GM06990 (cell line): ENCODE measurements around the gene TEAD1.

Source experiments
- DNase-seq: peaks from one replicate; pipeline ENCODE4 v3.0.0-alpha.2; 2011; ENCODE audit not compliant: insufficient read length; ENCODE audit errors: extremely low read depth
- H3K27me3 ChIP-seq: replicated peaks from 2 replicates; pipeline ENCODE4 v1.6.0; 2011; ENCODE audit warnings: low read length; ENCODE audit not compliant: control insufficient read depth, insufficient read depth
- H3K36me3 ChIP-seq: 2 replicates; pipeline ENCODE4 v1.5.1; 2011; ENCODE audit warnings: low read length; ENCODE audit not compliant: control insufficient read depth, insufficient read depth
- H3K4me3 ChIP-seq: replicated peaks from 2 replicates; pipeline ENCODE4 v1.5.1; 2011; ENCODE audit warnings: low read depth, mild to moderate bottlenecking, control low read depth, low read length
- TF ChIP-seq, protein P1 (sequence below): IDR thresholded peaks from 2 replicates; pipeline ENCODE4 v1.5.1; 2011; ENCODE audit warnings: low read length, control low read depth, mild to moderate bottlenecking, inconsistent platforms; ENCODE audit not compliant: insufficient read depth, poor library complexity, severe bottlenecking

TEAD1 gene

DNA sequence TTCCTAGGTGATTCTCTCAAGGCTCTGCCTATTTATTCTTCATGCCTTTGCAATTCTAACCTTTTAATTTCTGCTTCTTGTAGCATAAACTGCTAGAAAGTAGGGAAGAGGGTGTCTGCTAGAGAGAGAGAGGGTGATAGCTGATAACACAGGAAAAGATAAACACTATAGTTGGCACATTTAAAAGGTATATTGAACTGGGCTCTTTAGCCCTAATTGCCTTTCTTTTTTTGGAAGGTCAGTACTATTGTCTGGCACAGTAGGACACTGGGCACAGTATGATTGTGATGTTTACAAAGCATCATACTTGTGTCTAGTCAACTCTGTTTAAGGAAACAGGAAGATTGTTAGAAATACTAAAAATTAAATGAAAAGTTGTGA is 33.3 kb downstream of the TEAD1 start:
- H3K36me3 ChIP-seq, result no peaks in the 10 kb centered on the region
- TF ChIP-seq, protein P1, sequence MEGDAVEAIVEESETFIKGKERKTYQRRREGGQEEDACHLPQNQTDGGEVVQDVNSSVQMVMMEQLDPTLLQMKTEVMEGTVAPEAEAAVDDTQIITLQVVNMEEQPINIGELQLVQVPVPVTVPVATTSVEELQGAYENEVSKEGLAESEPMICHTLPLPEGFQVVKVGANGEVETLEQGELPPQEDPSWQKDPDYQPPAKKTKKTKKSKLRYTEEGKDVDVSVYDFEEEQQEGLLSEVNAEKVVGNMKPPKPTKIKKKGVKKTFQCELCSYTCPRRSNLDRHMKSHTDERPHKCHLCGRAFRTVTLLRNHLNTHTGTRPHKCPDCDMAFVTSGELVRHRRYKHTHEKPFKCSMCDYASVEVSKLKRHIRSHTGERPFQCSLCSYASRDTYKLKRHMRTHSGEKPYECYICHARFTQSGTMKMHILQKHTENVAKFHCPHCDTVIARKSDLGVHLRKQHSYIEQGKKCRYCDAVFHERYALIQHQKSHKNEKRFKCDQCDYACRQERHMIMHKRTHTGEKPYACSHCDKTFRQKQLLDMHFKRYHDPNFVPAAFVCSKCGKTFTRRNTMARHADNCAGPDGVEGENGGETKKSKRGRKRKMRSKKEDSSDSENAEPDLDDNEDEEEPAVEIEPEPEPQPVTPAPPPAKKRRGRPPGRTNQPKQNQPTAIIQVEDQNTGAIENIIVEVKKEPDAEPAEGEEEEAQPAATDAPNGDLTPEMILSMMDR, result no peak
- no peak for DNase-seq
- no peaks in the 10 kb centered on the region for H3K27me3 ChIP-seq
- no peak overlapping the region for H3K4me3 ChIP-seq

- DNase-seq, result no peak
- H3K36me3 ChIP-seq, result no peaks in the 10 kb centered on the region
- TF ChIP-seq, protein P1, result no peak
- no peak overlapping the region for H3K4me3 ChIP-seq
- H3K27me3 ChIP-seq, result no peaks in the 10 kb centered on the region; the same call in 1 of the 2 replicates
These were observed 37.3 kb downstream of the TEAD1 start for GRCh38 chr11:12711496-12711895.

GRCh38 chr11:12712132-12712531 is 37.9 kb downstream of the TEAD1 start:
- Histone ChIP-seq H3K27me3 (no peaks in the 10 kb centered on the region; the same call in 1 of the 2 replicates), H3K36me3 (no peaks in the 10 kb centered on the region), H3K4me3 (no peak overlapping the region)
- no peak for DNase-seq
- TF ChIP-seq, protein P1, result no peak

GRCh38 chr11:12715131-12715530 is 40.9 kb downstream of the TEAD1 start:
- Histone ChIP-seq H3K4me3 (no peak overlapping the region), H3K27me3 (no peaks in the 10 kb centered on the region; the same call in 1 of the 2 replicates), H3K36me3 (no peaks in the 10 kb centered on the region)
- no peak for DNase-seq
- TF ChIP-seq, protein P1, result no peak

DNA sequence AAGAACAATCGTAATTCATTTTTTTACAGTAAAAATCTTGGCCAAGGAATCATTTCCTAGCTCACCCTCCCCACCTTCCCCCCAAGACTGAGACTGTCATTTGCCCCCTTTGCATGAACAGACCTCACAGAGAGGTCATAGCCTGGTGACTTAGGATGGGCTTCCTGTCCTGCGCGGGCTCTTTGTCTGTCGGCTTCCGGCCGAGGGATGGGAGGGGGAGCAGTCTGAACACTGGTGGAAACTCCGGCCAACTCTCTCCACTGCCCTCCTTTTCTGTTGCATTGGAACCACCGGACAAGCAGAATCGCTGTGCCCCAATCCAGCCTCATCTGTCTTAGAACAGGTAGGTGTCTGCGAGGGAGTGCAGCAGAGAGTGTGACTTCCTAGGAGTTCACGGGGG is 41.7 kb downstream of the TEAD1 start:
- H3K4me3 ChIP-seq, result no peak overlapping the region
- TF ChIP-seq, protein P1, result no peak
- DNase-seq, result no peak
- no peaks in the 10 kb centered on the region for H3K36me3 ChIP-seq
- no peaks in the 10 kb centered on the region; the same call in 1 of the 2 replicates for H3K27me3 ChIP-seq

- Histone ChIP-seq H3K36me3 (no peaks in the 10 kb centered on the region), H3K27me3 (no peaks in the 10 kb centered on the region; the same call in 1 of the 2 replicates), H3K4me3 (no peak overlapping the region)
- TF ChIP-seq, protein P1, result no peak
- no peak for DNase-seq
These were observed 42.6 kb downstream of the TEAD1 start for GRCh38 chr11:12716816-12717215.
